IPS-20b (cell line): ENCODE results near the gene WASF2.
"Not testable (repeated sequence)": the region's sequence is repeated elsewhere in the genome, so short reads cannot be mapped to it uniquely, and the experiment has no call there.

ENCODE experiments used
- H3K27ac ChIP-seq: one replicate; pipeline ENCODE4 v1.5.1; 2013; ENCODE audit warnings: low read length
- H3K27me3 ChIP-seq: 2 replicates; pipeline ENCODE4 v1.6.1; 2013; ENCODE audit warnings: mild to moderate bottlenecking, low read length, inconsistent platforms; ENCODE audit not compliant: insufficient read depth
- H3K36me3 ChIP-seq: 2 replicates; pipeline ENCODE4 v1.6.1; 2013; ENCODE audit warnings: low read depth, mild to moderate bottlenecking, inconsistent platforms, low read length, moderate library complexity; ENCODE audit not compliant: insufficient read depth
- H3K4me1 ChIP-seq: 2 replicates; pipeline ENCODE4 v1.6.1; 2013; ENCODE audit warnings: mild to moderate bottlenecking, control low read depth, inconsistent platforms, low read length, moderate library complexity; ENCODE audit not compliant: insufficient read depth
- H3K4me3 ChIP-seq: 2 replicates; pipeline ENCODE4 v1.5.1; 2013; ENCODE audit warnings: mild to moderate bottlenecking, low read length, inconsistent platforms
- H3K9ac ChIP-seq: 2 replicates; pipeline ENCODE4 v1.6.1; 2013; ENCODE audit warnings: low read depth, mild to moderate bottlenecking, inconsistent platforms, low read length, moderate library complexity
- H3K9me3 ChIP-seq: 2 replicates; pipeline ENCODE4 v1.6.1; 2013; ENCODE audit warnings: mild to moderate bottlenecking, low read depth, low read length, inconsistent platforms; ENCODE audit not compliant: insufficient read depth

The WASF2 gene

GRCh38 chr1:27505420-27505680 is 15.4 kb upstream of the WASF2 start:
- Histone ChIP-seq H3K36me3 (no peaks in the 10 kb centered on the region), H3K9me3 (no peaks in the 10 kb centered on the region), H3K27me3 (no peaks in the 10 kb centered on the region), H3K27ac (no peak overlapping the region), H3K4me3 (no peak overlapping the region), H3K9ac (peak overlapping the region; percentile 21; the same call in 1 of the 2 replicates), H3K4me1 (peaks cover 18% of the 10 kb centered on the region; the same call in 1 of the 2 replicates)

GRCh38 chr1:27504588-27505419 is 14.8 kb upstream of the WASF2 start:
- no peaks in the 10 kb centered on the region for H3K36me3 ChIP-seq
- peak overlapping the region; percentile 39 for H3K27ac ChIP-seq
- H3K4me3 ChIP-seq, result no peak overlapping the region
- peak overlapping the region; percentile 66; the same call in 1 of the 2 replicates for H3K9ac ChIP-seq
- H3K9me3 ChIP-seq, result no peaks in the 10 kb centered on the region
- H3K27me3 ChIP-seq, result no peaks in the 10 kb centered on the region
- peaks cover 18% of the 10 kb centered on the region; the same call in 1 of the 2 replicates for H3K4me1 ChIP-seq

- peak overlapping the region; percentile 39 for H3K27ac ChIP-seq
- H3K4me3 ChIP-seq, result no peak overlapping the region
- no peaks in the 10 kb centered on the region for H3K9me3 ChIP-seq
- H3K4me1 ChIP-seq, result peaks cover 18% of the 10 kb centered on the region; the same call in 1 of the 2 replicates
- H3K36me3 ChIP-seq, result no peaks in the 10 kb centered on the region
- no peaks in the 10 kb centered on the region for H3K27me3 ChIP-seq
- peak overlapping the region; percentile 66; the same call in 1 of the 2 replicates for H3K9ac ChIP-seq
These were observed 14.0 kb upstream of the WASF2 start for GRCh38 chr1:27503844-27504587.

DNA sequence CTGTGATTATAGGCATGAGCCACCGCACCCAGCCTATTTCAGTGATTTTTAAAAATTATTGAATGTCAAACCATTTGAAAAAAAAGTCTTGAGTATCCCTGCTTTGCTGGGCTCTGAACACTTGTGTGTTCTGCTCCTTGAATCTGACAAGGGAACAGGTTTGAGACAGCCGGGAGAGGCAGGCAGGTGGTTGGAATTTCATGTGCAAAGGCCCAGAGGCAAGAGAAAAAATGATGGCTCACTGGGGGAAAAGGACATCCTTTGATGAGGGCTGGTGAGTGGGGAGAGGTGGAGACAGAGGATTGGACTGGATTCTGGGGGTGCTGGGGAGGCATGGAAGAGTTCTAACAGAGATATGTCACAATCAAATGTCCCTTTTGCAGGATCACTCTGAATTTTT is 13.1 kb upstream of the WASF2 start:
- no peak overlapping the region for H3K27ac ChIP-seq
- no peaks in the 10 kb centered on the region for H3K9me3 ChIP-seq
- peaks cover 15% of the 10 kb centered on the region; the same call in 1 of the 2 replicates for H3K4me1 ChIP-seq
- no peaks in the 10 kb centered on the region for H3K36me3 ChIP-seq
- H3K9ac ChIP-seq, result no peak overlapping the region
- H3K4me3 ChIP-seq, result no peak overlapping the region
- H3K27me3 ChIP-seq, result no peaks in the 10 kb centered on the region

DNA sequence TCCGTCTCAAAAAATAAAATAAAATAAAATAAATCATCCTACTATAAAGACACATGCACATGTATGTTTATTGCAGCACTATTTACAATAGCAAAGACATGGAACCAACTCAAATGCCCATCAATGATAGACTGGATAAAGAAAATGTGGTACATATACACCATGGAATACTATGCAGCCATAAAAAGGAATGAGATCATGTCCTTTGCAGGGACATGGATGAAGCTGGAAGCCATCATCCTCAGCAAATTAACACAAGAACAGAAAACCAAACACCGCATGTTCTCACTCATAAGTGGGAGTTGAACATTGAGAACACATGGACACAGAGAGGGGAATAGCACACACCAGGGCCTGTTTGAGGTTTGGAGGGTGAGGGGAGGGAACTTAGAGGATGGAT is 11.2 kb upstream of the WASF2 start:
- not testable (repeated sequence) for H3K36me3 ChIP-seq, H3K4me3 ChIP-seq, H3K27me3 ChIP-seq, H3K9ac ChIP-seq, H3K9me3 ChIP-seq, H3K27ac ChIP-seq
- peaks cover 21% of the 10 kb centered on the region; the same call in 1 of the 2 replicates for H3K4me1 ChIP-seq

DNA sequence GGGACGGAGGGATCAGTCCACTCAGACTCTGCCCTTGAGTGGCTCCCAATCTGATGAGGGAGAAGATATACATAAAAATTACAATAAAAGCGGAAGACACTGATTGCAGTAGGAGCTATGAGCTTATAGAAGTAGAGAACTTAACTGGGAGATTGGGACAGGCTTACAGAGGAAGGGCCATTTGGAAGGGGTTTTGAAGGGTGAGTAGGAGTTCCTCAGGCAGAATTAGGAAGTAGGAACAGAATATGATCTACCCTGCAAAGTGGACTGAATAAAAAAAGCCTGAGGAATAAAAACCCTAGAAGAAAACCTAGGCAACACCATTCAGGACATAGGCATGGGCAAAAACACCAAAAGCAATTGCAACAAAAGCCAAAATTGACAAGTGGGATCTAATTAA is 9.2 kb upstream of the WASF2 start:
- Histone ChIP-seq H3K4me3 (no peak overlapping the region), H3K9ac (no peak overlapping the region), H3K27me3 (no peaks in the 10 kb centered on the region), H3K9me3 (no peaks in the 10 kb centered on the region), H3K36me3 (no peaks in the 10 kb centered on the region), H3K27ac (no peak overlapping the region), H3K4me1 (peaks cover 11% of the 10 kb centered on the region; the same call in 1 of the 2 replicates)

DNA sequence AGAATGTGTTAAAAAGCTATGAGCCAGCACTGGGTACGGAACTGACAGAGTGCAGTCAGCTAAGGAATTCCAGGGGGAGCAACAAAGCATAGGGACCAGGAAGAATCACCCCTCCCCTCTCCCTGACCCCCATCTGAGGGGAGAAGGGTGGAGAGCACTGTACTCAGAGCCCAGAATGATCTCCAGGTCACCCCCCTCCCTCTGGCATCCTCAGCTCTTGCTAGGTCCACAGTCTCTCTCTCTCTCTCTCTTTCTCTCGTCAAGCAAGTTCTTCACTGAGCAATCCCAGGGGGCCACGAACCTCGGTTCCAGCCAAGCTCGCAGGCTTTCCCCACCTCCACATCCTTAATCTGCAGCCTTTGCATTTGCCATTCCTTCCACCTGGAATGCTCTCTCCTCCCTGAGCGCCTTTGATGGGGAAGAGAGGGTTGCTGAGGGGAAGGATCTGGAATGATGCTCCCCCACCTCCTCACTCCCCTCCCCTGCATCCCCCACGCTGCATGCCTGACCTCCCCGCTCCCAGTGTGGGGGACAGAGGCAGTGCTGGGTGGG is 6.7 kb upstream of the WASF2 start:
- peaks cover 7% of the 10 kb centered on the region; the same call in 1 of the 2 replicates for H3K4me1 ChIP-seq
- no peaks in the 10 kb centered on the region for H3K36me3 ChIP-seq
- no peaks in the 10 kb centered on the region for H3K9me3 ChIP-seq
- H3K27ac ChIP-seq, result peak overlapping the region; percentile 36
- H3K9ac ChIP-seq, result peak overlapping the region; percentile 6; the same call in 1 of the 2 replicates
- no peaks in the 10 kb centered on the region for H3K27me3 ChIP-seq
- H3K4me3 ChIP-seq, result peak overlapping the region; percentile 20; the same call in 1 of the 2 replicates

- Histone ChIP-seq H3K27ac (no peak overlapping the region), H3K4me3 (no peak overlapping the region), H3K4me1 (peaks cover 19% of the 10 kb centered on the region), H3K9ac (no peak overlapping the region), H3K36me3 (no peaks in the 10 kb centered on the region), H3K9me3 (no peaks in the 10 kb centered on the region), H3K27me3 (no peaks in the 10 kb centered on the region)
These were observed 2.8 kb upstream of the WASF2 start for GRCh38 chr1:27492796-27493195.

DNA sequence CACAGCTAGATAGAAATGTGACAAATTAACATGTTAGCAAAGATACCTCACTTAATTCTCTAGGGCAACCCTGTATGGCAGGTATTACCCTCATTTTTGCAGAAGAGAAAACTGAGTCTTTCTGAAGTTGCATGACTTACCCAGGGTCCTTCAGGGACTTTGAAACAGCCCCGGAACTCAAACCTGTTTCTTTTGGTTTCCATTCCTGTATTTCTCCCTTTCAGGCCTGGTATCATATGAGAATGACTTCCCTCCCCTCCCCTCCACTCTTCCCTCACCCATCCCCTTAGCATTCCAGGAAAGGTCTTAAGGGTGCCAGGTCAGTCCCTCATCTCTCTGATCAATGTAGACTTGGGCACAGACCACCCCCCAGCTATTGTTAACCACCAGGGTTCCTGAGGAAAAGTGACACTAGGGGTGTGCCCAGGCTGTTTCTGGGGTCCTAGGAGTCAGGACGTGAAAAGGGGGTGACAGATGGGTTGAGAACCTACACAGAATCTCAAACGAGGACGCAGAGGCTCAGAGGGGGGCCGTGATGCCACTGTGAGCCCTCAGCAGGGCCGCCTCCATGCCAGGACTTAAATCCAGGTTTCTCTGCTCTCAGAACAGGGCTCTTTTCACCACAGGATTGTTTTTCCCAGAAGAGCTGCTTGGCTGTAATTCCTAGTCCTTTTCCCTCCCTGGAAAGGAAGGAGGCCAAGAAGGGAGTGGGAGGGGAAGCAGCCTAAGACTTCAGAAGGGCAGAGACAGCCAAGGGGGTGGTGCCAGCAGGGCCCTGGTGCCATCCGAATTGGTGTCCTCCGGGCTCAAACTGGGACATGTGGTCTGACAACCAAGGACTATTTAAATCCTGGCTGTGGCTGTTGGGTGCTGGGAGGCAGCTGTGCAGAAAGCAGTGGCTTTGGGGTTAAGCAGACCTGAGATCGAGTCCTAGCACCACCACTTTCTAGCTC is 2.1 kb upstream of the WASF2 start:
- Histone ChIP-seq H3K4me1 (peaks cover 15% of the 10 kb centered on the region), H3K9ac (no peak overlapping the region), H3K27ac (no peak overlapping the region), H3K36me3 (no peaks in the 10 kb centered on the region), H3K4me3 (no peak overlapping the region), H3K9me3 (no peaks in the 10 kb centered on the region), H3K27me3 (no peaks in the 10 kb centered on the region)

GRCh38 chr1:27489501-27489972 is 430 bp downstream of the WASF2 start:
- peak overlapping the region; percentile 22 for H3K27ac ChIP-seq
- peaks cover 12% of the 10 kb centered on the region for H3K4me1 ChIP-seq
- H3K27me3 ChIP-seq, result no peaks in the 10 kb centered on the region
- H3K4me3 ChIP-seq, result peak overlapping the region; percentile 100
- H3K9me3 ChIP-seq, result no peaks in the 10 kb centered on the region
- H3K36me3 ChIP-seq, result no peaks in the 10 kb centered on the region
- H3K9ac ChIP-seq, result peak overlapping the region; percentile 89; the same call in 1 of the 2 replicates
